Stimulated activated naive CD4-positive, alpha-beta T cell treated with Interleukin-2 at 50 U/mL for 16 hours (primary cell): ENCODE results near the gene CLTCL1.
"Not testable (repeated sequence)": the region's sequence is repeated elsewhere in the genome, so short reads cannot be mapped to it uniquely, and the experiment has no call there.

ENCODE experiments used
- DNase-seq: peaks from one replicate; lab custom pipeline; 2025; lab: John Stamatoyannopoulos, UW

CLTCL1 gene

DNA sequence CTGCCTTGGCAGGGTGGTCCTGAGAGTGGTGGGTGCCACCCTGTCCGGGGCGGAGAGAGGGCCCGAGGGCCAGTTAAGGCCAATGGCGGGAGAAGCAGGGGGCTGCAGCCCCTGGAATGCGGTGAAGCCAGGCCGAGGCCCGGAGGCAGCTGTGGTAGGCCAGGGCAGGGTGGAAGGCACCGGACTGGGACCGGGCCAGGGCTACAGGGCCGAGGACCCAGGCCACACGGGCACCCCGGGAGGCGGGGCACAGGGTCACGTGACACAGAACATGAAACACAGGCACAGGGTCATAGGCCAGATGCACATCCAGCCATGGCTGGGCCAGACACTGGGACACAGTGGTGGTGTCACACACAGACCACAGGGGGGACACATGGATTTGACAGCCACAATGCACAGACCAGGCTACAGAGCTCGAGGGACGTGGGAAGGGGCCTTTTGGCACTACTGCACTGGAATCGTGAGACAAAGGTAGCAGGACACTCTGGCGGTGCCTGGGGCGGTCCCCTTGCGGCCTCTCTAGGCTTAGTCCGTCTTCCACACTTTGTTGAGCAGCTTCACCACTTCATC, 115.8 kb downstream of the CLTCL1 start:
- no peak for DNase-seq

DNA sequence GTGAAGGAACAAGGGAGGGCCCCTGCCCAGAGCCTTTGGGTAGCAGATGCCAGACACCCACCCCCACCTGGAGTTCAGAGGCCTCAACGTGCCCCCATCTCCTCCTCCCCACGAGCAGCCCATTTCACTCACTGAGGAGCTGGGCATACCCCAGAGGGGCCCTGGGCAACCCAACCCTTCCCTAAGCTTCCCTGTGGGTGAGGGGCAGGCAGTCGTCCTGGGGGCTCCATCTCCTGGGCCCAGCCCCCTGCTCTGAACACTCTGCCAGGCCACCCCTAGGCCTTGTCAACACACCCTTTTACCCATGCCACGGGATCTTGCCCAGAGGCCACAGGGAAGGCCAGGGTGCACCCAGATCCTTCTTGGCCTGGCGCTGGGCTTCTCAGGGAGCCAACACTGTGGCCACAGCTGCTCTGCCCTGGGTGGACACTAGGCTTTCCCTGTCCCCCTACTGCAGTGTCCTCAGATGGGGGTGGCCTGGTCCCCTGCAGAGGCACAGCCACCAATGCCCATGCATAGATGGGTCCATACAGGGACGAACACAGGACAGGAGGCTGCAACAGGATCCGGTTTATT, 116.4 kb downstream of the CLTCL1 start:
- DNase-seq, result no peak

DNA sequence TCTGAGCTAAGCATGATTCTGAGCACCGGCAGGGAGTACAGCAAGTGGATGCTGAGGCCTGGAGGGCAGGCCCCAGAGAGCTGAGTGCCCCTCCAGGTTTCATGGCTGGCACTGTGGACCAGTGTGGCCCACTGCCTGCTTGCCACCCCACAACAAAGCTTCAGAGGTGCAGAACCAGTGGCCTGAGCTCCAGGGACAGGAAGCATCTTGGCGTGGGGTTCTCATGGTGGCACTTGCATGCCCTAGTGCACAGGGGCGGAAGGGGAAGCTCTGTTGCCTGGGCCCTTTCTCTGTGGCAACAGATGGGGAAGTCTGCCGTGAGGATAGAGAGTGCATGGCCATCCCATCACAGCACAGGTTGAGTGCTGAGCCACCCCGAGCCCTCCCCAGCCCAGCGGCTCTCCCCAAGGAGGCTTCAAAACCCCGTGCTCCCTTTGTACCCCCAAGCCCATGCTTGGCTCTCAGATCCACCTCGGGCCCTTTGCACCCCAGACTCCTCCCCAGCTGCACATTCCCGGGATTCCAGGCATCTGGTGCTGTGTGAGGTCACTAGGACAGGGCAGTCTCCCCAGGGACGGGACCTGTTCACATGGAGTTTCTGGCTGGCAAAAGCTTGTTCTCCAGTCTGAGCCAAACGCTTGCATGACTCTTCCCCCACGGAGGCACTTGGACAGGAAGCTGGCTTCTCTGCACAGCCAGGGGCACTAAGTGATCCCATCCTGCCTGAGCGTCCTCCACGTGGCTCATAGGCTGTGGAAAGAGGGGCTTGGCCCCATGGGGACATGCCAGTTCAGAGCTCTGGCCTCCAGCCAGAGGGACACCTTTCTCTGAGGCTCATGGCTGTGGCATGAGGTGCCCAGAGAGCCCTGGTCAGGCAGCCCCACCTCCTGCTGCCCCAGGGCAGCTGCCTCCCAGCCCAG, 117.2 kb downstream of the CLTCL1 start:
- DNase-seq, result no peak

GRCh38 chr22:19173047-19174035, 118.2 kb downstream of the CLTCL1 start:
- DNase-seq, result no peak

GRCh38 chr22:19172213-19173046, 119.1 kb downstream of the CLTCL1 start:
- no peak for DNase-seq

DNA sequence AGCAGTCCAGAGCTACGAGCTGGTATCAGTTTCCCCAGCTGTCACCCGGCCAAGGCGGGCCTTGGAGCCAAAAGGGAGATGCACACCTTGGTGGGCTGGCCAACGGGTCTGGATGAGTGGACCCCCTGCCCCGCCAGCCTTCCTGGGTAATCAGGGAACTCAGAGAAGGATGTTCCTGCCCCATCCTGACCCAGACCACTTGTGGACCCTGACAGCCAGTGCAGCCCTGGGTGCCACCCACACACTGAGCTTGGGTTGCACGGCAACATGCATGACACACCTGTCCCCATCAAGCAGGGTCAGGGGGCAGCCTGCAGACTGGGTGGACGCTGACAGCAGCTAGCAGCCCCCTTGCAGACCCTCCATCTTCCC, 121.6 kb downstream of the CLTCL1 start:
- DNase-seq, result no peak

GRCh38 chr22:19169002-19169946, 122.2 kb downstream of the CLTCL1 start:
- no peak for DNase-seq

GRCh38 chr22:19168088-19168890, 123.2 kb downstream of the CLTCL1 start:
- no peak for DNase-seq

DNA sequence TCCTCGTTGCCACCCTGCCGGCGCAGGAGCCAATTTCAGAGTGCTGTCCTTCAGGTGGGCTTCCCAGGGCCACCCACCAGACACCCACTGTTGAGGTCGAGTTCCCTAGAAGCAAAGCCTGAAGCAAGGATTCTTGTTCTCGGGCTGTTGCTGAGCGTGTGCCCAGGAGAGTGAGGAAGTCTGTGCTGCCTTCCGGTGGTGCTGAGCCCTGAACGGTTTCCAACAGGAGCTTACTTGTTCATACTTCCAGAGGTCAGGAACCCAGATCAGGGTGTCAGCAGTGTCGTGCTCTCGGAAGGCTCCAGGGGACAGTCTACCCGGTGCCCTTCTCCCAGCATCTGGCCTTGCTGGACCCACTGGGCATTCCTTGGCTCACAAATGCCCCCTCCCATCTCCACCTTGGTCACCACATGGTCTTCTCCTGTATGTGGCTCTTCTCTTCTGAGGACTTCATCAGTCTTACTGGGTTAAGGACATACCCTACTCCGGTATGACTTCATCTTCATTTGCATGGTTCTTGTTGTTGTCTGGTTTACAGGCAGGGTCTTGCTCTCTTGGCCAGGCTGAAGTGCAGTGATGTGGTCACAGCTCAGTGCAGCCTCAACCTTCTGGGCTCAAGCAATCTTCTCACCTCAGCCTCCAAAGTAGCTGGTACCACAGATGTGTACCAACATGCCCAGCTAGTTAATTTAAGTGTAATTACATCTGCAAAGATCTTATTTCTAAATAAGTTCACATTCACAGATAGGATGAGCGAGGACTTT, 124.2 kb downstream of the CLTCL1 start:
- DNase-seq, result no peak

DNA sequence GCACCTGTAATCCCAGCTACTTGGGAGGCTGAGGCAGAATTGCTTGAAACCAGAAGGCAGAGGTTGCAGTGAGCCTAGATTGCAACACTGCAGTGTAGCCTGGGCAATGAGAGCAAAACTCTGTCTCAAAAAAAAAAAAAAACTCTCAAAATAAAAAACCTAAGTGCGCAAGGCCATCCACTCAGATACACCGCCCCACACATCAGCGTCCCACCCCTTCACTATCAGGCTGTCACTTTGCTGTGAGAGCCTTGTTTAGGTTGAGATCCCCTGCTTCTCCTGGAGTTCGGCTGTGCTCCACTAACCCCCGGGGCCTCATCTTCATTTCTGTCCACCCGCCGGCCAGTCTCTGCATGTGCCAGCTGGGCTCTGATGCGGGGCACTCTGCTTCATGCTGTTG, 125.1 kb downstream of the CLTCL1 start:
- DNase-seq, result no peak

DNA sequence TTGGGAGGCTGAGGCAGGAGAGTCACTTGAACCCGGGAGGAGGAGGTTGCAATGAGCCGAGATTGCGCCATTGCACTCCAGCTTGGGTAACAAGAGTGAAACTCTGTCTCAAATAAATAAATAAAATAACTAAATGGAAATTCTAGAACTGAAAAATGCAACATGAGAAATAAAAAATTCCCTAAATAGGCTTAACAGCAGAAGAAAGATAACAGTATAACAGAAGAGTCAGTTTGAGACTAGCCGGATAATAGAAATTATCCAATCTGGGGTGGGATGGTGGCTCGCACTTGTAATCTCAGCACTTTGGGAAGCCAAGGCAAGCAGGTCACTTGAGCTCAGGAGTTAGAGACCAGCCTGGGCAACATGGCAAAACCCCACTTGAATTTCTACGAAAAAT, 127.1 kb downstream of the CLTCL1 start:
- no peak for DNase-seq

- DNase-seq, result not testable (repeated sequence)
These were observed 132.9 kb downstream of the CLTCL1 start for GRCh38 chr22:19158649-19159048.

DNA sequence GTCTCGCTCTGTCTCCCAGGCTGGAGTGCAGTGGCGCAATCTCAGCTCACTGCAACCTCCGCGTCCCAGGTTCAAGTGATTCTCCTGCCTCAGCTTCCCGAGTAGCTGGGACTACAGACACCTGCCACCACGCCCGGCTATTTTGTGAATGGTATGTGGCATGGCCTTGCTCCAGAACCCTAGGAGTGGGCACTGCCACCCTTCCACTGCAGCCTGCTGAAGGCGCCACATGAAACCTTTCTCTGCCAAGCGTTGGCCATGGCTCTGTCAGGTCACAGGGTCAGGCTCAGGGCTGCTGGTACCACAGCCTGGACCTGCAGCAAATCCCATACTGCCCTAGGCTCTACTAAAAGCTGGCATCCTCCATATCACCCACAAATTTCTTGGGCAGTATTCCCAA, 135.4 kb downstream of the CLTCL1 start:
- not testable (repeated sequence) for DNase-seq

DNA sequence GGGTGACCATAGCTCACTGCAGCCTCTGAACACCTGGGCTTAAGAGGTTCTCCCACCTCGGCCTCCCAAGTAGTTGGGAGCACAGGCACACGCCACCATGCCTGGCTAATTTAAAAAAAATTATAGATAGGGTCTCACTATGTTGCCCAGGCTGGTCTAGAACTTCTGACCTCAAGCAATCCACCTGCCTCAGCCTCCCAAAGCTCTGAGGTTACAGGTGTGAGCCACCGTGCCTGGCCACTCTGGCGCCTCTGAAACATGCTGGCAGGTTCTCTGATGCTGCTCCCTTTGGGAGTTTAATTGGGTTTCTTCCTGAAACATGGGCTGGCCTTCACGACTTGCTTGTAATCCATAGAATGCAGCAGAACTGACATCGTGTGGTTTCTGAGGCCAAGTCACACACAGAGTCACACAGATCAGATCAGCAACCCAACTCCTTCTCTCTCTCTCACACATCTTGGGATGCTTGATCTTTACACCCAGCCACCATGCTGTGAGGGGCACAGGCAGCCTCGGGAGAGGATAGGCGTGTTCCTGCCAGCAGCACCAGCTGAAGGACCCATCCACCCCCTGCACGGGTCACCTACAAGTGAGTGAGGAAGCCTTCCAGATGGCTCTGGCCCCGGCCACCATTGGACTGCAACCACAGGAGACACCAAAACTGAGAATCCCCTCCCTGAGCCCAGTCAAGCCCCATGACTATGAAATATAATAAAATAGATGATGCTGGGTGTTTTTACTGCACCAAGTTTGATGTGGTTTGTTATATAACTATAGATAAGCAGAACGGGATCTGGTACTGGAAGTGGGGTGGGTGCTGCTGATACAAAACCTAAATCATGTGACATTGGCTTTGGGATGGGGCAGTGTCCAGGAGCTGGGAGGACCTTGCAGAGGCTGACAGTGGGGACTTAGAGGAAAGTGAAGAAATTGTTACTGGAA, 138.3 kb downstream of the CLTCL1 start:
- no peak for DNase-seq

DNA sequence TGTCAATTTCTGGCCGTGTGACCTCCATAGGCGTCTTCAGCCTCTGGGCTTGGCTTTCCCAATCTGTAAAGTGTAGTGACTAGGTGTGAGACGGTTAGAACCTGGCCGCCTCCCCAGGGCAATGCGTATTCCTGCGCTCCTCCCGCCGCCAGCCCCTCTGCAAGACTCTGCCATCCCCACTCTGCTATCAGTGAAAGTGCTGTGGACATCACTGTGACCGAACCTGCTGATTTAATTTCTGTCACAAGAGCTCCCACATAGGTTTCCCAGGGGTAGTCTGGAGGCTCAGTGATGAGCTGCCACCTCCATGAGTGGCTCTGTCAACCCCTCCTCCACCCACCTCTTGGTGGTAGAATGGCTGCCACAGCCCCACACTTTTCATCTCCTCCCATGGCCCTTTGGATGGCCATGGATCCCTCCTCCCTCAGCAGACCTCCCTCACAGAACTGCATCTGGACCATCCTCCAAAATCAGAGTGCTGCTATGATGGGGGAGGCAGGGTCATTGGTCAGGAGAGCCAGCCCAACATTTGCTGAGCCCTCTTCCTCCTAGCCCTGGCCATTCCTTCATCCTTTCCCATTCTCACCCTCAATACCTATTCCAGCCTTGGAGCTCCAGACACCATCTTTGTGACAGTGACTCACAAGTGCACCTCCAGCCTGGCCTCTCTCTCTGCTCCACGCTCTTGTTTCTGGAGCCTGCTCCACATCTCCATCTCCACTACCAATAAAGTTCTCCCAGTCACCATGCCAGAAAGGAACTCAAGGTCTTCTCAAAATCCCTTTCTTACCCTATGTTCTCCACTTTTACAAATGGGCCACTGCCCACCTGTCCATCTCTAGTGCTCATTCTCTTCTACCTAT, 140.0 kb downstream of the CLTCL1 start:
- no peak for DNase-seq
